T-helper 2 cell treated with Interferon-gamma antibody and Interleukin-4, amounts not matched to agents 5 μg/mL and 100 μg/mL, for 36 hours (primary cell): ENCODE data around the gene NKAIN2.

Experiments
- DNase-seq: peaks from one replicate; pipeline ENCODE4 v3.0.0; 2021; ENCODE audit warnings: low spot score
- H3K27ac Mint-ChIP-seq: one replicate; pipeline ENCODE4 v1.8.0; 2021; ENCODE audit warnings: mild to moderate bottlenecking, mixed read lengths
- H3K27me3 Mint-ChIP-seq: one replicate; pipeline ENCODE4 v1.8.0; 2021; ENCODE audit warnings: low read depth, mixed read lengths
- H3K36me3 Mint-ChIP-seq: one replicate; pipeline ENCODE4 v1.8.0; 2021; ENCODE audit warnings: low read depth, mixed read lengths
- H3K4me1 Mint-ChIP-seq: one replicate; pipeline ENCODE4 v1.8.0; 2021; ENCODE audit warnings: low read depth, mixed read lengths
- H3K4me3 Mint-ChIP-seq: one replicate; pipeline ENCODE4 v1.8.0; 2022; ENCODE audit warnings: mild to moderate bottlenecking, moderate library complexity, mixed read lengths
- H3K9me3 Mint-ChIP-seq: one replicate; pipeline ENCODE4 v1.8.0; 2021; ENCODE audit warnings: mixed read lengths

The NKAIN2 gene

DNA sequence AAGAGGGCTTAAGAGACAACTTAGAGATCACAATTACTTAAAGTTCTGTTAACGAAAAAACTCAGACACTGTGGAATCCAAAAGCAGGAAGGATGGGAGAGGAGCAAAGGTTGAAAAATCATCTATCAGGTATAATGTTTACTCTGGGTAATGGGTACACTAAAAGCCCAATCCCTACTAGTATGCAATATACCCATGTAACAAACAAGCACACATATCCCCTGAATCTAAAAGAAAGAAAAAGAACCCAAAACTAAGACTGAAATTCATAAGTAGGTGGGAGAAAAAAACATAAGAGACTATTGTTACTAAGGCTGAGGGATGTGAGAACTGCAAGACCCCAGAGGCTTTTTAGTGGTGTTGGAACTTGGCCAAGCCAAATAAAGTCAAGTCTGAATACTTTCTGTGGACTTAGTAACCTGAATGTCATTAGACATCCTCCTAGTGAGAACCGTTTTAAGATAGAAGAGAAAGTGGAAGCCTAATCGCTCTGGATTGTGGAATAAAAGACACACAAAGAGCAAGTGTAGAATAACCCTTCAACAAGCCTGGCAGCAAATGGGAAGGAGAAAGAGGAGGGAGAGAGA lies 969.2 kb downstream of the NKAIN2 start:
- no peaks in the 10 kb centered on the region for H3K27me3 Mint-ChIP-seq
- H3K9me3 Mint-ChIP-seq: no peaks in the 10 kb centered on the region
- no peak overlapping the region for H3K27ac Mint-ChIP-seq
- no peak for DNase-seq
- H3K36me3 Mint-ChIP-seq: no peaks in the 10 kb centered on the region
- no peak overlapping the region for H3K4me3 Mint-ChIP-seq
- H3K4me1 Mint-ChIP-seq: no peaks in the 10 kb centered on the region

DNA sequence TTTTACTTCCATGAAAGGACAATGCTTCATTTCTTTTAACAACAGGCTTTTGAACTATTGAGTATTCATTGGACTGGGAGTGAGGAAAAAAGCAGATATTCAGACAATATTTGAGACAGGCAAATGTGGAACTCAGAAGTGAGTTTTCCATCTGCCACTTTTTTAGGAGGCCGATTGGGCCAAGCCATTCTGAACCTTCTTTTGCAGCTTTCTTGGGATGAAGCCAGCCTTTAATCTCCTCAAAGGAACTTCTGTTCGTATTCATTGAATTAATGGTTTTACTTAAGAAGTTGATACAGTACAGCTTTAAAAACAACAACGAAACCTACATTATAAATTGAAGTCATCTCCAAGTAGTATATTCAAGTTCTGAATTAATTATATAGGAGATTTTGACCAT lies 971.5 kb downstream of the NKAIN2 start:
- no peaks in the 10 kb centered on the region for H3K36me3 Mint-ChIP-seq
- no peaks in the 10 kb centered on the region for H3K4me1 Mint-ChIP-seq
- DNase-seq: no peak
- no peak overlapping the region for H3K4me3 Mint-ChIP-seq
- H3K27me3 Mint-ChIP-seq: no peaks in the 10 kb centered on the region
- H3K27ac Mint-ChIP-seq: no peak overlapping the region
- H3K9me3 Mint-ChIP-seq: no peaks in the 10 kb centered on the region

DNA sequence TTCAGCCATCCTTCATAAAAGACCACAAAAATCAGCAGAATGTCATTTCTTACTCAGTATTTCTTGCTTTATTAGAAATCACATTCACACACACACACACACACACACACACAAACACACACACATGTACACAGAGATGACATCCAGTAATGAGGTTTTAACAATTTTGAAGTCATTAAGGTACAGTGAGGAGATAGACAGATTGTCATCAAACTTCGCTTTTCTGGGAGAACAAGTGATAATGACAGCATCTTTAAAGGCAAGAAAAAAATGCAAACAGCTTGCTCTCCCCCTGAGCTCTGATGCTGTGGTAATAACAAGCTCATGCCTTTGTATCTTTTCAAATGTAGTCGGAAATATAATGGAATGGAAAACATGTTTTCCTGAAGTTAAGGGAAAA lies 974.2 kb downstream of the NKAIN2 start:
- H3K36me3 Mint-ChIP-seq: no peaks in the 10 kb centered on the region
- no peak overlapping the region for H3K27ac Mint-ChIP-seq
- H3K9me3 Mint-ChIP-seq: no peaks in the 10 kb centered on the region
- H3K4me1 Mint-ChIP-seq: no peaks in the 10 kb centered on the region
- no peak overlapping the region for H3K4me3 Mint-ChIP-seq
- H3K27me3 Mint-ChIP-seq: no peaks in the 10 kb centered on the region
- DNase-seq: no peak

DNA sequence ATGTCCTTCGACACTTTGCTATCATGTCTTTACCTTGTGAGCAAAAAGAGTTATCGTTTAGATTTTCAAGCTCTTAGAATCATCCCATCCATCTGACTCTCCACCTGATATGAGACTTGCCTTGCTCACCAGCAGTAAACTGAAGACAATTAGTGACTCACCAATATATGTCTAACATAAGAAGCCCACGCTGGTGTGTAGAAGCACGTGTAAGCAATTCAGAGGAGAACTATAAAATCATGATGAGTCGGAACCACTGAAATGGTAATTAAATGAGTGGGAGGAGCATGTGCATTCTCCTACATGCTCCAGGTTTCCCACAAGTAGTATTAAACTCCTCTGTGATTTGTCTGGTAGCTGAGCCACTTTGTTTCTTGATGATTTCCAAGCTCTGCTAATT lies 977.0 kb downstream of the NKAIN2 start:
- Mint-ChIP-seq H3K4me3 (no peak overlapping the region), H3K4me1 (no peaks in the 10 kb centered on the region), H3K27me3 (no peaks in the 10 kb centered on the region), H3K27ac (no peak overlapping the region), H3K9me3 (no peaks in the 10 kb centered on the region), H3K36me3 (no peaks in the 10 kb centered on the region)
- no peak for DNase-seq

DNA sequence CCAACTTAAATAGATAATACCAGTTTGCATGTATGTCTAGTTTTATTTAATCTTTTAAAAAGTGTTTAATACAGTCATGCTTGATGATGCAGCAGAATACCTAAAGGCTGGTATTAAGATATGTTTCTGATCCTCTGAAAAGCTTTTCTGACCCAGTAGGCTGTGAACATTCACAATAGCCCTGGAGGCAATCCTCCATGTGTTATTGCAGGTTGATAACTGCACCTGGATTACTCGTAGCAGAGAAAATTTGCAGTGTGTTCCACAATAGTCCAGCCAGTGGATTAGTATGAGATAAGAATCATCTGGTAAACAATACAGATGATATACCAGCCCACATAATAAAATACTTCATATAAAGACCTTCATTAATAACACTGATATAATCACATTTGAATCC lies 979.7 kb downstream of the NKAIN2 start:
- no peaks in the 10 kb centered on the region for H3K27me3 Mint-ChIP-seq
- no peak overlapping the region for H3K4me3 Mint-ChIP-seq
- H3K36me3 Mint-ChIP-seq: no peaks in the 10 kb centered on the region
- DNase-seq: no peak
- H3K4me1 Mint-ChIP-seq: no peaks in the 10 kb centered on the region
- no peak overlapping the region for H3K27ac Mint-ChIP-seq
- no peaks in the 10 kb centered on the region for H3K9me3 Mint-ChIP-seq

DNA sequence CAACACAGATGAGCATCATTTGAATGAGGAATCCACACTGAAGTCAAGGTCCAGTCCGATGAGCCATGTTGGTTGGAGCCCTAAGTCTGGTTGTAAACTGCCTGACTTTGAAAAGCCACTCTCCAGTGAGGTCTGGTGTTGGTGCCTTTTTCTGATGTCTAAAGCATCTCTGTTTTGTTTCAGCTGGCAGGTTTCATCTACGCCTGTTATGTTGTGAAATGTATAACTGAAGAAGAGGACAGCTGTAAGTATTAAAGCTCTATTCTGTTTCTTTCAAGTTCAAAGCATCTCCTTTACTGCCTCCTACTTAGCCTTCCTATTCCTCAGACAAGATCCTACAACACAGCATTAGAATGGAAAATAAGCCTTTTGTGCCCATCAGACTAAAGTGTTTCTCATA lies 987.5 kb downstream of the NKAIN2 start:
- Mint-ChIP-seq H3K27me3 (no peaks in the 10 kb centered on the region), H3K36me3 (no peaks in the 10 kb centered on the region), H3K4me1 (no peaks in the 10 kb centered on the region), H3K4me3 (no peak overlapping the region), H3K27ac (no peak overlapping the region), H3K9me3 (no peaks in the 10 kb centered on the region)
- DNase-seq: no peak

DNA sequence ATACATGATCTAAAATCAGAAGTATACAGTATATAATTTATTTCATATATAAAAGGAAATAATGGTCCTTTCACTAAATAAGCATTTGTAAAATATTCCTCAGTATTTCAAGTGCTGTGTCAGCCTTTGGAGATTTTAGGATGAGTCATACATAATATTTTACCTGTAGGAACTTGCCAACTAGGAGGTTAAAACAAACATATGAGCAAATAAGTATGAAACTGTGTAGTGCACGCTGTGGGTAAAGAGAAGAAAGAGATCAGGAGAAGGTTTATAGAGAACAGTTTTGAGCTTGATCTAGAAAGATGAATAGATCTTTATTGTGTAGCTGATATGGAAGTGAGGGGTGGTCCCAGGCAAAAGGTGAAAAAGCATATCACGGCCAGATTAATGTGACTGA lies 988.7 kb downstream of the NKAIN2 start:
- Mint-ChIP-seq H3K27me3 (no peaks in the 10 kb centered on the region), H3K9me3 (no peaks in the 10 kb centered on the region), H3K36me3 (no peaks in the 10 kb centered on the region), H3K4me3 (no peak overlapping the region), H3K4me1 (no peaks in the 10 kb centered on the region), H3K27ac (no peak overlapping the region)
- no peak for DNase-seq

DNA sequence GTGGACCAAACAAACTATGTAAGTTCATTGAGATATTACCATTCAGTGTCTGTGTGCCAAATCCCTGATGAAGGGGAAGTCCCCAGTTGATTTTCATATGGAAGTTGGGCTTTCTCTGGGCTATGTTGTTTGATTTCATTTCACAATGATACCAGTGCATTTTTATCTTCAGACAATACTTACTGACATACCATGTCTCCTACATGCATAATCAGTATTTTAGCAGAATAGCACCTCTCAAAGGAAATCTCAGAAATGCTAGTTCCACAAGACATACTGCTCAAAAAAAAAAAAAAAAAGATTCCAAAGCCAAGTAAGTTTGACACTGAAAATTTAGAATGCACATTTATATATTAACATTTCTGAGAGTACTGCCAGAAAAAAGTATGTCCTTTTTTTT lies 989.7 kb downstream of the NKAIN2 start:
- DNase-seq: no peak
- Mint-ChIP-seq H3K36me3 (no peaks in the 10 kb centered on the region), H3K27ac (no peak overlapping the region), H3K9me3 (no peaks in the 10 kb centered on the region), H3K4me3 (no peak overlapping the region), H3K27me3 (no peaks in the 10 kb centered on the region), H3K4me1 (no peaks in the 10 kb centered on the region)

DNA sequence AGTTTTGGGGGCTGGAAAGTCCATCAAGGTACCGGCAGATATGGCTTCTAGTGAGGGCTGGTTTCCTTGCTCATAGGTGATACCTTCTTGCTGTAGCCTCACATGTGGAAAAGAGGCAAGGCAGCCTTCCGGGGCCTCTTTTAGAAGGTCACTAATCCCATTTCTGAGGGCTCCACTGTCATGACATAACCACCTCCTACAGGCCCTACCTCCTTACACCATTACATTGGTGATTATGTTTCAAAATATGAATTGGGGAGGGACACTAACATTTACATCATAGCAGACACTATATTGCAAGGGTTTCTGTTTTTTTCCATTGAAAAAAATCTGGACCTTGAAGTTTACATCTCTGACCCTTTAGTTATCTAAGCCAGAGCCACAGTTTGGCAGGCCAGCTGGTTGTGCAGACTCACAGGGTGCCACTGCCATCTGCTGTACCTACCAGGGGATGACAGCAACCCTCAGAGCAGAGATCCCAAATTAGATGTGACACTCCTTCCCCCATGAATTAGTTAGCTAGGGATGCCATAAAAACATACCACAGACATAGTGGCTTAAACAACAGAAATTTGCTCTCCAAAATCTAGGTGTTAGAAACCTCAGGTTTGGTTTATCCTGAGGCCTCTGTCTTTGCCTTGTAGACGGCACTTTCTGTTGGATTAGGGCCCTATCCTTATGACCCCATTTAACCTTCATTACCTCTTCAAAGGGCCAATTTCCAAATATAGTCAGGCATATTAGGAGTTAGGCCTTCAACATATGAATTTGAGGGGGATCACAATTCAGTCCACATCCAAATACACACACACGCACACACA lies 992.2 kb downstream of the NKAIN2 start:
- no peak overlapping the region for H3K27ac Mint-ChIP-seq
- no peaks in the 10 kb centered on the region for H3K27me3 Mint-ChIP-seq
- H3K4me1 Mint-ChIP-seq: no peaks in the 10 kb centered on the region
- no peaks in the 10 kb centered on the region for H3K9me3 Mint-ChIP-seq
- H3K36me3 Mint-ChIP-seq: no peaks in the 10 kb centered on the region
- no peak overlapping the region for H3K4me3 Mint-ChIP-seq
- no peak for DNase-seq

DNA sequence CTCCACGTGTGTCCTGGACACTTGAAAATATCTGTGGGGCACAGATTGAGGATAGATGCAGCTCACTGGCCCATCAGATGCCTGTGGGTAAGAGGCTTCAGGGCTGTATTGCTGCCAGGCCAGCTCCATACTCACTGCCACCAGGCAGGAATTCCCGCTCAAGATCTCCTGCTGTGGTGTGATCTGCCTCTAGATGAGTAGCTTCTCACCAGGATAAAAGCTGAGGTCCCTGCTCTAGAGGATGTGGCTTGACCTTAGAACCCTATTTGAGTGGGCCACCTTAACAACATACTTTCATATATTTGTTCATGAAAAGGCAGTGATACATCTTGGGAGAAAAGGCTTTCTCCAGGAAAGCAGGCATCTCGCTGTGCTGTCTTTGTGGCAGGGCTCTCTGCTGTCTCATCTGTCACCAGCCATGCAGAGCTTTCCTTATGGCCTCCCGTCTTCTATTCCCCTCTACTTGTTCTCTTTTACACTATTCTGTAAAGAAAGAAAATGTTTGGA lies 992.9 kb downstream of the NKAIN2 start:
- Mint-ChIP-seq H3K27me3 (no peaks in the 10 kb centered on the region), H3K36me3 (no peaks in the 10 kb centered on the region), H3K27ac (no peak overlapping the region), H3K4me3 (no peak overlapping the region), H3K4me1 (no peaks in the 10 kb centered on the region), H3K9me3 (no peaks in the 10 kb centered on the region)
- no peak for DNase-seq

DNA sequence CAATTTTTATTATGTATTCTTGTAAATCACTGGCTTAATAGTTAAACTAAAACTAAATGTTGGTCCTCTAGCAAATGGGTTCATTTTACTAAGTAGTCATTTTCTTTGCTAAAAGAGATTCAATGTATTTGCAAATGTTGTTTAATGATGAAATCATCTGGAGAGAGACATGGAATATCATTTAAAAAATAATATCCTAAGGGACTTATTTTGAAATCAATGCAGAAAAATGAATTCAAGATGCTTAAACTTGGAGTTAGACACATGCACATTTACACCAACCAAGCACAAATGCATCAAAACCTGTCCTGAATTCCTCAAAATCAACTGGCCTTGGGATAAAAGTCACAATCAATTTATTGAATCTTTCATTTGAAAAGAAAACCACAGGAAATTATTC lies 993.6 kb downstream of the NKAIN2 start:
- Mint-ChIP-seq H3K4me1 (no peaks in the 10 kb centered on the region), H3K4me3 (no peak overlapping the region), H3K36me3 (no peaks in the 10 kb centered on the region), H3K27me3 (no peaks in the 10 kb centered on the region), H3K9me3 (no peaks in the 10 kb centered on the region), H3K27ac (no peak overlapping the region)
- DNase-seq: no peak

DNA sequence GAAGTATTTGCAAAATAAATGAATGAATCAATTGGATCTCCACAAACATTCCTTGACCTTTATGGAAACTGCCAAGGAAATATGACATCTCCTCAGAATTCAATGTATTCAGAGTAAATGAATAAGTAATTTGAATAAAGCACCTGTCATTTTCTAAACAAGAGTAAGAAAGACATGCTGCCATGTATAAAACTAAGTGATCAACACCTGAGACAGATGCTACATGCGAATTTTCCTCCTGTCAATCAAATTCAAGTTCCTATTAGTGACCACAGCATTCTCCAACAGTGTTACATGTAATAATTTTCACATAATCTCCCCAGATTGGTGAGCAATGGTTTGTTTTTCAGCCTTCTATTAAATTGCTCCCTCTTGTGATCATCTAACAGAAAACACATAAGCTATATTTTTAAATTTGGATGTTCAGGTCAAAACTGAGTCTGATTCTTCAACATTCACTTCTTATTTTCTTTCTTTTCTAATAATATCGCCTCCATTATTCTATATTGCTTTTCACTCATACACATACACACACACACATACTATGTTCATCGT lies 995.4 kb downstream of the NKAIN2 start:
- no peaks in the 10 kb centered on the region for H3K4me1 Mint-ChIP-seq
- H3K4me3 Mint-ChIP-seq: no peak overlapping the region
- H3K9me3 Mint-ChIP-seq: no peaks in the 10 kb centered on the region
- no peak overlapping the region for H3K27ac Mint-ChIP-seq
- H3K27me3 Mint-ChIP-seq: no peaks in the 10 kb centered on the region
- DNase-seq: no peak
- H3K36me3 Mint-ChIP-seq: no peaks in the 10 kb centered on the region

DNA sequence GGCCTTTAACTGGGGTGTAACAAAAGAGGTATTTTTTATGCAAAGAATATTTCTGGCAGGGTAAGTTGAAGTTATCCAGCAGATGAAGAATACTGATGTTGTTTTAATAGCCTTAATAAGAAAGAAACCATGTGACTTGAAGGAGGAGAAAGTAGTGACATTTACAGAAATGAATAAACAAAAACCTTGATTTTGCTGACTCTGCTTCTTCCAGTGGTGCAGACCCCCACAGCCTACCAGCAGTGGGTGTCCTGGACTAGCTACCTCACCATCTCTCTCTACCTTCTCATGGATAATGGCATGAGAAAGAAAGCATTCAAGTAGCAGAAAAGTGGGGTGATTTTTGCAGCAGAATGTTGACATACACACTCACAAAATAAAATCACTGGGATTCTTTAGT lies 996.0 kb downstream of the NKAIN2 start:
- H3K9me3 Mint-ChIP-seq: no peaks in the 10 kb centered on the region
- H3K4me1 Mint-ChIP-seq: no peaks in the 10 kb centered on the region
- H3K27ac Mint-ChIP-seq: no peak overlapping the region
- no peak for DNase-seq
- no peak overlapping the region for H3K4me3 Mint-ChIP-seq
- H3K36me3 Mint-ChIP-seq: no peaks in the 10 kb centered on the region
- no peaks in the 10 kb centered on the region for H3K27me3 Mint-ChIP-seq

DNA sequence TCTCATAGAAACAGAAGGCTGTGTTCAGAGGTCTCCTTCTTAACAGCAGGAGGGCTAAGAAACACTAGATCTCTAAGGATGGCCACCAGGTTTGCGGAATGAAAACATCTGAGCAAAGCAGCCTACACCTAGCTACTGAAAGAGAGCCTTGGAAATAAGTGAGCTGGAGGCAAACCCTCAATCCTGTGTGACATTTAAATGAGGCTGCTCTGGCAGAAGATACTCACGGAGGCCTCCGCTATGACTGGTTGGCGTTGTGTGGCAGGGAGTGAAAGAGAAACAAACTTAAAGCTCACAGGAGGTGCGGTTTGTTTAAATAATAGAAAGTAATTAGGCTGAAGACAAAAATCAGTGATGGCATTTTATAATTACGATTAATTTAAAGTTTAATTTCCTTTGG lies 996.6 kb downstream of the NKAIN2 start:
- no peak overlapping the region for H3K4me3 Mint-ChIP-seq
- no peaks in the 10 kb centered on the region for H3K27me3 Mint-ChIP-seq

More for the DNA sequence above, 996.6 kb downstream of the NKAIN2 start:
- DNase-seq: no peak
- Mint-ChIP-seq H3K9me3 (no peaks in the 10 kb centered on the region), H3K27ac (no peak overlapping the region), H3K36me3 (no peaks in the 10 kb centered on the region), H3K4me1 (no peaks in the 10 kb centered on the region)
